B cell (primary cell): ENCODE data around the gene APOC3. TPM values are rescaled to one million over a fixed set of nuclear protein-coding genes. Genes with fewer than 3 reads are reported as not detected.

ENCODE experiments used
- ATAC-seq: fragments of 200-7000 bp; cut with Tn5 transposase; one replicate; pipeline ENCODE4 v1.10.0; 2021; ENCODE audit warnings: low read depth, mild to moderate bottlenecking, moderate number of reproducible peaks, moderate library complexity
- CTCF ChIA-PET: fragments of 350-600 bp; sonication (Branson Sonifier 250); formaldehyde crosslinking; loops from one replicate; lab custom pipeline; 2021; ENCODE audit warnings: antibody characterized with exemption, inconsistent platforms; lab: Charles Lee
- POLR2A ChIA-PET: fragments of 350-600 bp; sonication (Branson Sonifier 250); formaldehyde crosslinking; loops from one replicate; lab custom pipeline; 2021; ENCODE audit warnings: antibody characterized with exemption; lab: Charles Lee
- DNase-seq: peaks from one replicate; pipeline ENCODE4 v3.0.0; 2013
- H2AFZ ChIP-seq: 2 replicates; pipeline ENCODE4 v1.6.1; 2012; ENCODE audit warnings: mild to moderate bottlenecking, low read depth, low read length; ENCODE audit not compliant: insufficient read depth, poor library complexity, severe bottlenecking
- H3K27ac ChIP-seq, 2 donors: 1 replicate in 1 of 2; 2 replicates in 1 of 2; pipeline ENCODE4 v1.5.1; 2012 to 2013; ENCODE audit warnings: low read length in 2 of 2, mild to moderate bottlenecking in 2 of 2, moderate library complexity in 1 of 2
- H3K27me3 ChIP-seq, 4 experiments: fragments of 200-600 bp in 1 of 4; sonication (generic) in 1 of 4; replicated peaks in 1 of 4; 1 replicate in 2 of 4; 2 replicates in 2 of 4; pipeline versions ENCODE4 v1.6.1 to v1.7.0; 2013 to 2016; ENCODE audit warnings: low read length in 3 of 4, mild to moderate bottlenecking in 2 of 4, mixed read lengths in 1 of 4, moderate library complexity in 1 of 4; ENCODE audit not compliant: insufficient read depth in 4 of 4, control insufficient read depth in 3 of 4; ENCODE audit errors: control extremely low read depth in 1 of 4
- H3K36me3 ChIP-seq, 2 experiments: replicated peaks in 1 of 2; 1 replicate in 1 of 2; 2 replicates in 1 of 2; pipeline versions ENCODE4 v1.6.1 to v1.7.1; 2013; ENCODE audit warnings: low read length in 1 of 2; ENCODE audit not compliant: insufficient read depth in 2 of 2, control insufficient read depth in 1 of 2; ENCODE audit errors: control extremely low read depth in 1 of 2, extremely low read depth in 1 of 2
- H3K4me1 ChIP-seq, 2 donors: fragments of 200-600 bp in 1 of 2; sonication (generic) in 1 of 2; 1 replicate in 1 of 2; 2 replicates in 1 of 2; pipeline versions ENCODE4 v1.5.1 to v1.6.1; 2013 to 2017; ENCODE audit warnings: low read length in 2 of 2; ENCODE audit not compliant: control insufficient read depth in 2 of 2, insufficient read depth in 2 of 2
- H3K4me2 ChIP-seq: replicated peaks from 2 replicates; pipeline ENCODE3; 2012; ENCODE audit warnings: mild to moderate bottlenecking, low read depth, low read length; ENCODE audit not compliant: poor library complexity, severe bottlenecking
- H3K4me3 ChIP-seq, 5 experiments: fragments of 200-600 bp in 1 of 5; sonication (generic) in 1 of 5; 1 replicate in 3 of 5; 2 replicates in 2 of 5; pipeline versions ENCODE4 v1.5.1 to v1.7.0; 2011 to 2016; ENCODE audit warnings: low read length in 4 of 5, mild to moderate bottlenecking in 4 of 5, low read depth in 2 of 5, control low read depth in 1 of 5, moderate library complexity in 1 of 5; ENCODE audit not compliant: insufficient read depth in 1 of 5; ENCODE audit errors: control extremely low read depth in 1 of 5, extremely low read depth in 1 of 5
- H3K79me2 ChIP-seq: fragments of 200-600 bp; sonication (generic); one replicate; pipeline ENCODE4 v1.6.0; 2016; ENCODE audit warnings: low read length; ENCODE audit not compliant: control insufficient read depth, insufficient read depth
- H3K9ac ChIP-seq: fragments of 200-600 bp; sonication (generic); 2 replicates; pipeline ENCODE4 v1.6.1; 2017; ENCODE audit warnings: mild to moderate bottlenecking, low read length, moderate library complexity
- H3K9me3 ChIP-seq, 3 donors: one replicate each; pipeline versions ENCODE4 v1.6.1 to v1.7.1; 2013; ENCODE audit warnings: low read length in 2 of 3; ENCODE audit not compliant: control insufficient read depth in 2 of 3, insufficient read depth in 1 of 3; ENCODE audit errors: control extremely low read depth in 1 of 3
- H4K20me1 ChIP-seq: 2 replicates; pipeline ENCODE4 v1.6.0; 2012; ENCODE audit warnings: mild to moderate bottlenecking, low read length; ENCODE audit not compliant: insufficient read depth, control insufficient read depth, poor library complexity, severe bottlenecking
- H3K27ac Mint-ChIP-seq: one replicate; pipeline ENCODE4 v1.8.0; 2021; ENCODE audit warnings: mixed read lengths
- H3K27me3 Mint-ChIP-seq: one replicate; pipeline ENCODE4 v1.8.0; 2021; ENCODE audit warnings: mixed read lengths
- H3K4me1 Mint-ChIP-seq: one replicate; pipeline ENCODE4 v1.8.0; 2021; ENCODE audit warnings: mixed read lengths
- H3K4me3 Mint-ChIP-seq: one replicate; pipeline ENCODE4 v1.8.0; 2021; ENCODE audit warnings: mixed read lengths
- H3K9me3 Mint-ChIP-seq: one replicate; pipeline ENCODE4 v1.8.0; 2022; ENCODE audit warnings: mixed read lengths; ENCODE audit not compliant: insufficient read depth
- CTCF ChIP-seq: fragments of 200-600 bp; IDR thresholded peaks from one replicate; pipeline ENCODE4 v1.8.0; 2022; ENCODE audit warnings: antibody characterized with exemption, mild to moderate bottlenecking
- EZH2 ChIP-seq: IDR thresholded peaks from 2 replicates; pipeline ENCODE4 v1.6.1; 2012; ENCODE audit warnings: borderline replicate concordance, low read depth, mild to moderate bottlenecking, moderate library complexity, low read length; ENCODE audit not compliant: insufficient read depth, poor library complexity, severe bottlenecking
- WGBS: methylation state at CpG from one replicate; pipeline ENCODE4 v1.1.5; 2013; ENCODE audit warnings: missing lambda C conversion rate; ENCODE audit not compliant: insufficient coverage; 5-methylcytosine and 5-hydroxymethylcytosine counted together
- intact Hi-C: fragments of 100-400 bp; cut with micrococcal nuclease; formaldehyde crosslinking; loops from one replicate; pipeline ENCODE4 v1.10.0; 2022
- polyA plus RNA-seq: library from polyadenylated mRNA; depleted of rRNA; stranded (reverse); fragments of >200 nt; gene quantifications from 2 replicates; pipeline ENCODE4 v1.2.3, GENCODE V29; 2012
- total RNA-seq, 2 donors: library from RNA; stranded (reverse); fragments of 120-200 nt in 1 of 2; gene quantifications; 1 replicate in 1 of 2; 2 replicates in 1 of 2; pipeline versions ENCODE4 v1.2.3 to v1.2.4, GENCODE V29; 2013 to 2022

APOC3 gene
- total and polyA plus RNA-seq, 2 donors (not counting 1 experiment from before 2014, with no cell fraction given), result not detected

GRCh38 chr11:116792869-116793771, 36.6 kb upstream of the APOC3 start:
- no peak overlapping the region for H3K27ac Mint-ChIP-seq
- CTCF ChIA-PET, result interaction anchor here (1.0 to 7.1 kb wide), 6 partner anchors 10 to 433 kb away, joined by 3 to 80 read pairs (median 8); no protein-coding TSS in a partner anchor

More at GRCh38 chr11:116792869-116793771, 36.6 kb upstream of the APOC3 start:
- H3K4me3 Mint-ChIP-seq, result no peak overlapping the region
- intact Hi-C loops, result loop anchor here (10.0 kb wide), 1 partner anchor 82 kb away; no protein-coding TSS in a partner anchor
- no peak overlapping the region for H3K4me2 ChIP-seq
- peaks cover 17% of the 10 kb centered on the region for H3K27me3 Mint-ChIP-seq
- TF ChIP-seq EZH2 (no peak), CTCF (no peak)
- H4K20me1 ChIP-seq, result no peaks in the 10 kb centered on the region
- ATAC-seq (no peak), DNase-seq (no peak)
- no peak overlapping the region for H3K4me3 ChIP-seq
- WGBS, result 91% methylated on average over 5 of the region's 8 CpGs
- no peaks in the 10 kb centered on the region for H3K36me3 ChIP-seq
- H3K4me1 ChIP-seq, result peaks cover 11 to 15% of the 10 kb centered on the region in 2 donors
- peaks cover 0 to 10% (median 0%) of the 10 kb centered on the region in 4 experiments for H3K27me3 ChIP-seq
- peaks cover 13% of the 10 kb centered on the region for H3K4me1 Mint-ChIP-seq
- H3K9ac ChIP-seq, result no peak overlapping the region
- H2AFZ ChIP-seq, result no peak overlapping the region
- H3K9me3 ChIP-seq, result no peaks in the 10 kb centered on the region
- POLR2A ChIA-PET, result interaction anchor here (0.6 kb wide), 1 partner anchor 313 kb away, joined by 4 read pairs; no protein-coding TSS in a partner anchor
- H3K9me3 Mint-ChIP-seq, result no peaks in the 10 kb centered on the region
- no peak overlapping the region for H3K27ac ChIP-seq
- H3K79me2 ChIP-seq, result peaks cover 4% of the 10 kb centered on the region
